GM12878 (cell line): ENCODE results near the gene HYCC1. TPM values are rescaled to one million over a fixed set of nuclear protein-coding genes. Genes with fewer than 3 reads are reported as not detected.

Experiments
- ATF7 ChIP-seq: fragments of 450-650 bp; IDR thresholded peaks from 2 replicates; pipeline ENCODE4 v1.6.1; 2016; ENCODE audit warnings: low read depth, mild to moderate bottlenecking
- CBX3 ChIP-seq: fragments of 200-600 bp; sonication (generic); IDR thresholded peaks from 2 replicates; pipeline ENCODE4 v1.6.1; 2016; ENCODE audit warnings: low read depth, borderline replicate concordance
- EED ChIP-seq: sonication (generic); IDR thresholded peaks from 2 replicates; pipeline ENCODE4 v1.6.1; 2016; ENCODE audit warnings: antibody characterized with exemption, low read depth
- HDAC6 ChIP-seq: fragments of 200-600 bp; sonication (generic); IDR thresholded peaks from one replicate; pipeline ENCODE4 v1.8.0; 2017; ENCODE audit warnings: antibody characterized with exemption; ENCODE audit not compliant: unreplicated experiment
- IKZF1 ChIP-seq: fragments of 450-650 bp; conservative IDR thresholded peaks from 2 replicates; pipeline ENCODE4 v1.6.1; 2017; ENCODE audit warnings: antibody characterized with exemption, mild to moderate bottlenecking
- NFYB ChIP-seq: IDR thresholded peaks from 2 replicates; pipeline ENCODE4 v1.6.1; 2011; ENCODE audit warnings: low read depth, mild to moderate bottlenecking, low read length, improper control_type of control experiment, moderate library complexity; ENCODE audit not compliant: insufficient read depth
- PML ChIP-seq: IDR thresholded peaks from 2 replicates; pipeline ENCODE4 v1.6.1; 2012; ENCODE audit warnings: low read length, inconsistent platforms
- RB1 ChIP-seq: fragments of 450-650 bp; formaldehyde crosslinking; IDR thresholded peaks from 2 replicates; pipeline ENCODE4 v1.6.1; 2017; ENCODE audit warnings: mild to moderate bottlenecking, borderline replicate concordance
- RUNX3 ChIP-seq: IDR thresholded peaks from 2 replicates; pipeline ENCODE4 v1.6.1; 2012; ENCODE audit warnings: low read length, inconsistent platforms
- SP1 ChIP-seq: IDR thresholded peaks from one replicate; pipeline ENCODE4 v1.6.1; 2011; ENCODE audit warnings: low read depth, low read length
- TAF1 ChIP-seq: IDR thresholded peaks from 2 replicates; pipeline ENCODE4 v1.6.1; 2011; ENCODE audit warnings: mild to moderate bottlenecking, low read depth, low read length, borderline replicate concordance
- polyA plus RNA-seq, 11 experiments: library from polyadenylated mRNA; depleted of rRNA in 4 of 11; unstranded in 6 of 11; stranded (reverse) in 5 of 11; fragments of >200 nt; fragmentation: Nextera tagmentation in 4 of 11; fragmentation: Illumina TruSeq in 1 of 11; extraction: Ambion mirVana in 4 of 11; extraction: Trizol in 1 of 11; gene quantifications; 1 replicate in 1 of 11; 2 replicates in 10 of 11; pipeline versions ENCODE4 v1.2.1 to v1.2.3, GENCODE V29; 2011 to 2016; ENCODE audit warnings: inconsistent platforms in 2 of 11, missing spikeins in 2 of 11, low read depth in 1 of 11
- total RNA-seq, 4 experiments: library from RNA; depleted of rRNA in 3 of 4; stranded (reverse); fragments of >200 nt in 3 of 4; fragmentation: Illumina TruSeq in 1 of 4; extraction: Trizol in 1 of 4; gene quantifications; 2 replicates each; pipeline versions ENCODE4 v1.2.1 to v1.2.3, GENCODE V29; 2013 to 2021
- TF ChIP-seq, protein P1 (sequence below): IDR thresholded peaks from 2 replicates; pipeline ENCODE4 v1.6.1; 2011; ENCODE audit warnings: borderline replicate concordance, low read depth, mild to moderate bottlenecking, moderate library complexity, mixed read lengths, low read length; ENCODE audit not compliant: insufficient read depth; ENCODE audit errors: extremely low read length
- TF ChIP-seq, protein P2 (sequence below): IDR thresholded peaks from 2 replicates; pipeline ENCODE4 v1.6.1; 2012; ENCODE audit warnings: low read depth, low read length, improper control_type of control experiment
- TF ChIP-seq, protein P3 (sequence below): fragments of 450-650 bp; IDR thresholded peaks from 2 replicates; pipeline ENCODE4 v1.6.1; 2016; ENCODE audit warnings: mild to moderate bottlenecking

Gene HYCC1
- total and polyA plus RNA-seq, 10 of the 15 experiments (the other 5 are each of a cell fraction or from before 2014, with no cell fraction given): 8.5 to 62.9 (median 33.1) TPM

- TF ChIP-seq RB1 (no peak), CBX3 (no peak), NFYB (peak; percentile 98), TAF1 (peak; percentile 97), ATF7 (0 out of 2 replicates have a peak, but pooled peaks have one; percentile 14), SP1 (peak; percentile 99), RUNX3 (peak; percentile 96), IKZF1 (peak; percentile 45; the same call in 1 of the 2 replicates), HDAC6 (no peak), EED (no peak; the same call in 1 of the 2 replicates), PML (peak; percentile 86)
- TF ChIP-seq, protein P1, sequence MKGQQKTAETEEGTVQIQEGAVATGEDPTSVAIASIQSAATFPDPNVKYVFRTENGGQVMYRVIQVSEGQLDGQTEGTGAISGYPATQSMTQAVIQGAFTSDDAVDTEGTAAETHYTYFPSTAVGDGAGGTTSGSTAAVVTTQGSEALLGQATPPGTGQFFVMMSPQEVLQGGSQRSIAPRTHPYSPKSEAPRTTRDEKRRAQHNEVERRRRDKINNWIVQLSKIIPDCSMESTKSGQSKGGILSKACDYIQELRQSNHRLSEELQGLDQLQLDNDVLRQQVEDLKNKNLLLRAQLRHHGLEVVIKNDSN: no peak
- TF ChIP-seq, protein P2, sequence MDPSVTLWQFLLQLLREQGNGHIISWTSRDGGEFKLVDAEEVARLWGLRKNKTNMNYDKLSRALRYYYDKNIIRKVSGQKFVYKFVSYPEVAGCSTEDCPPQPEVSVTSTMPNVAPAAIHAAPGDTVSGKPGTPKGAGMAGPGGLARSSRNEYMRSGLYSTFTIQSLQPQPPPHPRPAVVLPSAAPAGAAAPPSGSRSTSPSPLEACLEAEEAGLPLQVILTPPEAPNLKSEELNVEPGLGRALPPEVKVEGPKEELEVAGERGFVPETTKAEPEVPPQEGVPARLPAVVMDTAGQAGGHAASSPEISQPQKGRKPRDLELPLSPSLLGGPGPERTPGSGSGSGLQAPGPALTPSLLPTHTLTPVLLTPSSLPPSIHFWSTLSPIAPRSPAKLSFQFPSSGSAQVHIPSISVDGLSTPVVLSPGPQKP: no peak
- TF ChIP-seq, protein P3, sequence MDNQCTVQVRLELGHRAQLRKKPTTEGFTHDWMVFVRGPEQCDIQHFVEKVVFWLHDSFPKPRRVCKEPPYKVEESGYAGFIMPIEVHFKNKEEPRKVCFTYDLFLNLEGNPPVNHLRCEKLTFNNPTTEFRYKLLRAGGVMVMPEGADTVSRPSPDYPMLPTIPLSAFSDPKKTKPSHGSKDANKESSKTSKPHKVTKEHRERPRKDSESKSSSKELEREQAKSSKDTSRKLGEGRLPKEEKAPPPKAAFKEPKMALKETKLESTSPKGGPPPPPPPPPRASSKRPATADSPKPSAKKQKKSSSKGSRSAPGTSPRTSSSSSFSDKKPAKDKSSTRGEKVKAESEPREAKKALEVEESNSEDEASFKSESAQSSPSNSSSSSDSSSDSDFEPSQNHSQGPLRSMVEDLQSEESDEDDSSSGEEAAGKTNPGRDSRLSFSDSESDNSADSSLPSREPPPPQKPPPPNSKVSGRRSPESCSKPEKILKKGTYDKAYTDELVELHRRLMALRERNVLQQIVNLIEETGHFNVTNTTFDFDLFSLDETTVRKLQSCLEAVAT: peak; percentile 64
These were observed at the start of gene HYCC1 (continued) for GRCh38 chr7:23013715-23014649.
